ENCODE results near the gene SPAG9. TPM values are rescaled to one million over a fixed set of nuclear protein-coding genes. Genes with fewer than 3 reads are reported as not detected.
"Not testable (repeated sequence)": the region's sequence is repeated elsewhere in the genome, so short reads cannot be mapped to it uniquely, and the experiment has no call there.

The SPAG9 gene
- total and polyA plus RNA-seq, 2 donors = 35.6 to 37.3 TPM

GRCh38 chr17:51083981-51084380 is 36.7 kb downstream of the SPAG9 start:
- no peak overlapping the region for H3K4me3 ChIP-seq (ENCODE audit: low read length in 2 of 2)
- H3K27me3 ChIP-seq (ENCODE audit: control insufficient read depth in 2 of 2, insufficient read depth in 1 of 2, low read length in 1 of 2) = no peaks in the 10 kb centered on the region
- no peaks in the 10 kb centered on the region for H3K9me3 ChIP-seq (ENCODE audit: control insufficient read depth in 2 of 2, insufficient read depth in 1 of 2, low read length in 1 of 2)
- H3K27ac ChIP-seq (ENCODE audit: low read depth in 1 of 2, low read length in 1 of 2) = no peak overlapping the region
- no peak for DNase-seq (ENCODE audit: low read depth in 6 of 9, low spot score in 9 of 9)
- WGBS = 99% methylated on average over 1 of the region's 1 CpG
- H3K36me3 ChIP-seq (ENCODE audit: control insufficient read depth in 2 of 2, insufficient read depth in 2 of 2, low read length in 1 of 2) = peaks cover 4 to 6% of the 10 kb centered on the region in 2 donors
- H3K4me1 ChIP-seq (ENCODE audit: control insufficient read depth in 2 of 2, insufficient read depth in 2 of 2, low read length in 2 of 2) = no peaks in the 10 kb centered on the region

GRCh38 chr17:51083364-51083763 is 37.3 kb downstream of the SPAG9 start:
- H3K4me3 ChIP-seq (ENCODE audit: low read length in 2 of 2); H3K9me3 ChIP-seq (ENCODE audit: control insufficient read depth in 2 of 2, insufficient read depth in 1 of 2, low read length in 1 of 2); H3K27ac ChIP-seq (ENCODE audit: low read depth in 1 of 2, low read length in 1 of 2); DNase-seq (ENCODE audit: low read depth in 6 of 9, low spot score in 9 of 9); H3K4me1 ChIP-seq (ENCODE audit: control insufficient read depth in 2 of 2, insufficient read depth in 2 of 2, low read length in 2 of 2); H3K27me3 ChIP-seq (ENCODE audit: control insufficient read depth in 2 of 2, insufficient read depth in 1 of 2, low read length in 1 of 2): not testable (repeated sequence)
- WGBS = 85% methylated on average over 7 of the region's 7 CpGs
- peaks cover 6 to 10% of the 10 kb centered on the region in 2 donors for H3K36me3 ChIP-seq (ENCODE audit: control insufficient read depth in 2 of 2, insufficient read depth in 2 of 2, low read length in 1 of 2)

- peaks cover 25% of the 10 kb centered on the region in 2 donors for H3K36me3 ChIP-seq (ENCODE audit: control insufficient read depth in 2 of 2, insufficient read depth in 2 of 2, low read length in 1 of 2)
- 97% methylated on average over 5 of the region's 5 CpGs for WGBS
- no peak for DNase-seq (ENCODE audit: low read depth in 6 of 9, low spot score in 9 of 9)
Measured at GRCh38 chr17:51079049-51079448, 41.6 kb downstream of the SPAG9 start.

DNA sequence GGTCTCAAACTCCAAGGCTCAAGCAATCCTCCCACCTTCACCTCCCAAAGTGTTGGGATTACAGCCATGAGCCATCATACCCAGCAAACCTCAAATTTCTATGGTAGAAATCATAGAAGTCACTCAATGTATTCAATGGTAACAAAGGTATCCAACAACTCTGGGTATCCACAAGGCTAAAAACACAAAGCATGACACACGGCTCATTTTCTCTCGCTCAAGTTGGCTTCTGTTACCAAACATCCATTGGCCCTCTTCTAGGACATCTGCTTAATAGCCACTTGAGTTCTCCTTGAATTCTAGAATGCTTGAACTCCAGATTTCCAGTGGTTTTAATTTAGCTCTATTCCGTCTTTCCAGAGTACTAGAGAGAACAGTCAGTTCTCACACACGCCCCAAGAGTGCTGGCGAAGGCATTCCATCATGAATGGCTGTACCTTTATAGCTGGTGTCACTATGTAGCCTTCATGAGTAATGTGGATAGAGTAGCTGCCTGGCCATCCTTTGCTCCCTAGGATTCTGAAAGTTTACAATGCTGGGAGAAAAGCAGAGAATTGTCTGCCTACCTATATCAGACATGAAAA is 42.6 kb downstream of the SPAG9 start:
- DNase-seq (ENCODE audit: low read depth in 6 of 9, low spot score in 9 of 9) = no peak

More at GRCh38 chr17:51079049-51079448, 41.6 kb downstream of the SPAG9 start:
- Histone ChIP-seq H3K4me3 (ENCODE audit: low read length in 2 of 2) (no peak overlapping the region), H3K9me3 (ENCODE audit: control insufficient read depth in 2 of 2, insufficient read depth in 1 of 2, low read length in 1 of 2) (no peaks in the 10 kb centered on the region), H3K4me1 (ENCODE audit: control insufficient read depth in 2 of 2, insufficient read depth in 2 of 2, low read length in 2 of 2) (no peaks in the 10 kb centered on the region), H3K27ac (ENCODE audit: low read depth in 1 of 2, low read length in 1 of 2) (no peak overlapping the region), H3K27me3 (ENCODE audit: control insufficient read depth in 2 of 2, insufficient read depth in 1 of 2, low read length in 1 of 2) (no peaks in the 10 kb centered on the region)

DNA sequence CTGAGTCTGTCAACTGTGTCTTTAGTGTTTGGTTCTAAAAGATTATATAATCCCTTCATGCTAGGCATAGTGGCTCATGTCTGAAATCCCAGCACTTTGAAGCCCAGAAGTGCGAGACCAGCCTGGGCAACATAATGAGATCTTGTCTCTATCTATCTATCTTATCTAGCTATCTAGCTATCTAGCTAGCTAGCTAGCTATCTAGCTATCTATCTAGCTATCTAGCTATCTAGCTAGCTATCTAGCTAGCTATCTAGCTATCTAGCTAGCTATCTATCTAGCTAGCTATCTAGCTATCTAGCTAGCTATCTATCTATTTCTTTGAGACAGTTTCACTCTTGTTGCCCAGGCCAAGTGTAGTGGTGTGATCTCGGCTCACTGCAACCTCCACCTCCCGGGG is 43.8 kb downstream of the SPAG9 start:
- Histone ChIP-seq H3K27me3 (ENCODE audit: control insufficient read depth in 2 of 2, insufficient read depth in 1 of 2, low read length in 1 of 2) (no peaks in the 10 kb centered on the region), H3K9me3 (ENCODE audit: control insufficient read depth in 2 of 2, insufficient read depth in 1 of 2, low read length in 1 of 2) (no peaks in the 10 kb centered on the region), H3K36me3 (ENCODE audit: control insufficient read depth in 2 of 2, insufficient read depth in 2 of 2, low read length in 1 of 2) (peaks cover 25% of the 10 kb centered on the region in 2 donors), H3K27ac (ENCODE audit: low read depth in 1 of 2, low read length in 1 of 2) (no peak overlapping the region), H3K4me1 (ENCODE audit: control insufficient read depth in 2 of 2, insufficient read depth in 2 of 2, low read length in 2 of 2) (no peaks in the 10 kb centered on the region), H3K4me3 (ENCODE audit: low read length in 2 of 2) (no peak overlapping the region)
- no peak for DNase-seq (ENCODE audit: low read depth in 6 of 9, low spot score in 9 of 9)
- WGBS = 99% methylated on average over 3 of the region's 3 CpGs

More for the DNA sequence above, 42.6 kb downstream of the SPAG9 start:
- Histone ChIP-seq H3K4me1 (ENCODE audit: control insufficient read depth in 2 of 2, insufficient read depth in 2 of 2, low read length in 2 of 2) (no peaks in the 10 kb centered on the region), H3K36me3 (ENCODE audit: control insufficient read depth in 2 of 2, insufficient read depth in 2 of 2, low read length in 1 of 2) (peaks cover 25% of the 10 kb centered on the region in 2 donors), H3K9me3 (ENCODE audit: control insufficient read depth in 2 of 2, insufficient read depth in 1 of 2, low read length in 1 of 2) (no peaks in the 10 kb centered on the region), H3K27ac (ENCODE audit: low read depth in 1 of 2, low read length in 1 of 2) (no peak overlapping the region), H3K4me3 (ENCODE audit: low read length in 2 of 2) (no peak overlapping the region), H3K27me3 (ENCODE audit: control insufficient read depth in 2 of 2, insufficient read depth in 1 of 2, low read length in 1 of 2) (no peaks in the 10 kb centered on the region)
- WGBS = 98% methylated on average over 5 of the region's 5 CpGs

DNA sequence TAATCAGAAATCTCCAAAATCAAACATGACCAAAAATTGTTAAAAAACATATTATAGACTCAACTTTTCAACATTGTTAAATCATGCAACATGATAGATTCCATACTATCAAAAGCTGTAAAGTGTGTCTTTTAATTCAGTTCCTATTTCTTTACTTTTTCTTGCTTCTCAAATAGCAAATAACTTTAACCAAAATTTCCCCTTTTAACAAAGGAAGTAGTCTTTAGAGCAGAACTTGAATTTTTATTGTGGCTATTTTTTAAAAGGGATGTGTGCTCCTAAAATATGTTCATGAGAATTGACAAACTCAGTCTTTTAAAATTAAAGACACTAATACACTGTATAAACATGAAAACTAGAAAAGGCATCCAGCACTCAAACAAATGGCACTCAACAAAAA is 49.1 kb downstream of the SPAG9 start:
- peaks cover 1 to 4% of the 10 kb centered on the region in 2 donors for H3K36me3 ChIP-seq (ENCODE audit: control insufficient read depth in 2 of 2, insufficient read depth in 2 of 2, low read length in 1 of 2)
- H3K4me3 ChIP-seq (ENCODE audit: low read length in 2 of 2) = no peak overlapping the region
- no peaks in the 10 kb centered on the region for H3K9me3 ChIP-seq (ENCODE audit: control insufficient read depth in 2 of 2, insufficient read depth in 1 of 2, low read length in 1 of 2)
- H3K4me1 ChIP-seq (ENCODE audit: control insufficient read depth in 2 of 2, insufficient read depth in 2 of 2, low read length in 2 of 2) = no peaks in the 10 kb centered on the region
- no peak for DNase-seq (ENCODE audit: low read depth in 6 of 9, low spot score in 9 of 9)
- no peaks in the 10 kb centered on the region for H3K27me3 ChIP-seq (ENCODE audit: control insufficient read depth in 2 of 2, insufficient read depth in 1 of 2, low read length in 1 of 2)
- H3K27ac ChIP-seq (ENCODE audit: low read depth in 1 of 2, low read length in 1 of 2) = no peak overlapping the region

GRCh38 chr17:51065466-51065865 is 55.2 kb downstream of the SPAG9 start:
- WGBS = 98% methylated on average over 1 of the region's 1 CpG
- Histone ChIP-seq H3K27ac (ENCODE audit: low read depth in 1 of 2, low read length in 1 of 2) (no peak overlapping the region), H3K36me3 (ENCODE audit: control insufficient read depth in 2 of 2, insufficient read depth in 2 of 2, low read length in 1 of 2) (no peaks in the 10 kb centered on the region), H3K9me3 (ENCODE audit: control insufficient read depth in 2 of 2, insufficient read depth in 1 of 2, low read length in 1 of 2) (no peaks in the 10 kb centered on the region), H3K4me1 (ENCODE audit: control insufficient read depth in 2 of 2, insufficient read depth in 2 of 2, low read length in 2 of 2) (no peaks in the 10 kb centered on the region), H3K27me3 (ENCODE audit: control insufficient read depth in 2 of 2, insufficient read depth in 1 of 2, low read length in 1 of 2) (no peaks in the 10 kb centered on the region), H3K4me3 (ENCODE audit: low read length in 2 of 2) (no peak overlapping the region)
- DNase-seq (ENCODE audit: low read depth in 6 of 9, low spot score in 9 of 9) = no peak

DNA sequence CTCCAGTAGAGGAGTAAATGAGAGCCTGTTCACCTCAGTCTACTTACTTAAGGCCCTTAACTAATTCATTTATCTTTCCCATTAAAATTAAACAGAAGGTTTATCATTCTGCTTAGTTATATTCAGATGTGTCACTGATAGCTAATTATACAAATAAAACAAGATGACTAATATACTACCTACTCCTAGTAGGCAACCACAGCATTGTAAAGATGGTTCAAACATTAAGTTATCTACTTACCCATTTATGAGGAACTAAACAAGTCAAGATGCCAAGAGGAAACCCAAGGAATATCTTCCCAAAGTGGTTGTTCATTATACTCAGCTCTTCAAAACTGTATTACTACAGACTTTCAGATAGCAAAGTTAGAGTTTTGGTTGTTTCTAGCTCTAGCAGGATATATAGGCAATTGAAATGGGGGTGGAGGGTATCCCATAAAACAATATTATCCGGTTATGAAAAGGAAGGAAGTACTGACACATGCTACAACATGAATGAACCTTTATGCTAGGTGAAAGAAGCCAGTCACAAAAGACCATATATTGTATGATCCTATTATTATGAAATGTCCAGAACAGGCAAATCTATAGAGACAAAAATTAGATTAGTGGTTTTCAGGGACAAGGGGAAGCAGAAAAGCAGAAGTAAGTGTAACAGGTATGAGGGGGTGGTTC is 56.5 kb downstream of the SPAG9 start:
- Histone ChIP-seq H3K27ac (ENCODE audit: low read depth in 1 of 2, low read length in 1 of 2) (no peak overlapping the region), H3K4me1 (ENCODE audit: control insufficient read depth in 2 of 2, insufficient read depth in 2 of 2, low read length in 2 of 2) (no peaks in the 10 kb centered on the region), H3K4me3 (ENCODE audit: low read length in 2 of 2) (no peak overlapping the region), H3K36me3 (ENCODE audit: control insufficient read depth in 2 of 2, insufficient read depth in 2 of 2, low read length in 1 of 2) (no peaks in the 10 kb centered on the region), H3K9me3 (ENCODE audit: control insufficient read depth in 2 of 2, insufficient read depth in 1 of 2, low read length in 1 of 2) (no peaks in the 10 kb centered on the region), H3K27me3 (ENCODE audit: control insufficient read depth in 2 of 2, insufficient read depth in 1 of 2, low read length in 1 of 2) (no peaks in the 10 kb centered on the region)
- no peak for DNase-seq (ENCODE audit: low read depth in 6 of 9, low spot score in 9 of 9)
- 55% methylated on average over 1 of the region's 1 CpG for WGBS

DNA sequence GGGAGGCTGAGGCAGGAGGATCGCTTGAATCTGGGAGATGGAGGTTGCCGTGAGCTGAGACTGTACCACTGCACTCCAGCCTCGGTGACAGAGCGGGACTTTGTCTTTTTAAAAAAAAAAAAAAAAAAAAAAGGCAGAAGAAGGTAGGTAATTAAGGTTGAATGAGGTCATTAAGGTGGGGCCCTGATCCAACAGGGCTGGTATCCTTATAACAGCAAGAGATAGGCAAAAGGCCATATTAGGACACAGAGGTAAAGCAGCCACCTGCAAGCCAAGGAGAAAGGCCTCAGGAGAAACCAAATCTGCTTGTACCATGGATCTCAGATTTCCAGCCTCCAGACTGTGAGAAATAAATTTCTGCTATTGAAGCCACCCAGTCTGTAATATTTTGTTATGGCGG is 60.3 kb downstream of the SPAG9 start:
- no peaks in the 10 kb centered on the region for H3K4me1 ChIP-seq (ENCODE audit: control insufficient read depth in 2 of 2, insufficient read depth in 2 of 2, low read length in 2 of 2)
- DNase-seq (ENCODE audit: low read depth in 6 of 9, low spot score in 9 of 9) = no peak
- H3K4me3 ChIP-seq (ENCODE audit: low read length in 2 of 2) = no peak overlapping the region
- H3K27me3 ChIP-seq (ENCODE audit: control insufficient read depth in 2 of 2, insufficient read depth in 1 of 2, low read length in 1 of 2) = no peaks in the 10 kb centered on the region
- H3K9me3 ChIP-seq (ENCODE audit: control insufficient read depth in 2 of 2, insufficient read depth in 1 of 2, low read length in 1 of 2) = no peaks in the 10 kb centered on the region
- no peak overlapping the region for H3K27ac ChIP-seq (ENCODE audit: low read depth in 1 of 2, low read length in 1 of 2)
- 87% methylated on average over 5 of the region's 5 CpGs for WGBS
- no peaks in the 10 kb centered on the region for H3K36me3 ChIP-seq (ENCODE audit: control insufficient read depth in 2 of 2, insufficient read depth in 2 of 2, low read length in 1 of 2)

All from thymus (tissue), 11 donors.